B cell (primary cell): ENCODE measurements around the gene CAB39L. TPM values are rescaled to one million over a fixed set of nuclear protein-coding genes. Genes with fewer than 3 reads are reported as not detected.
A peak's percentile ranks its signal among the peaks of the same experiment; 100 is the strongest.

ENCODE experiments used
- ATAC-seq: fragments of 200-7000 bp; cut with Tn5 transposase; one replicate; pipeline ENCODE4 v1.10.0; 2021; ENCODE audit warnings: low read depth, mild to moderate bottlenecking, moderate number of reproducible peaks, moderate library complexity
- CTCF ChIA-PET: fragments of 350-600 bp; sonication (Branson Sonifier 250); formaldehyde crosslinking; loops from one replicate; lab custom pipeline; 2021; ENCODE audit warnings: antibody characterized with exemption, inconsistent platforms; lab: Charles Lee
- POLR2A ChIA-PET: fragments of 350-600 bp; sonication (Branson Sonifier 250); formaldehyde crosslinking; loops from one replicate; lab custom pipeline; 2021; ENCODE audit warnings: antibody characterized with exemption; lab: Charles Lee
- DNase-seq: peaks from one replicate; pipeline ENCODE4 v3.0.0; 2013
- H2AFZ ChIP-seq: 2 replicates; pipeline ENCODE4 v1.6.1; 2012; ENCODE audit warnings: mild to moderate bottlenecking, low read depth, low read length; ENCODE audit not compliant: insufficient read depth, poor library complexity, severe bottlenecking
- H3K27ac ChIP-seq, 2 donors: 1 replicate in 1 of 2; 2 replicates in 1 of 2; pipeline ENCODE4 v1.5.1; 2012 to 2013; ENCODE audit warnings: low read length in 2 of 2, mild to moderate bottlenecking in 2 of 2, moderate library complexity in 1 of 2
- H3K27me3 ChIP-seq, 4 experiments: fragments of 200-600 bp in 1 of 4; sonication (generic) in 1 of 4; replicated peaks in 1 of 4; 1 replicate in 2 of 4; 2 replicates in 2 of 4; pipeline versions ENCODE4 v1.6.1 to v1.7.0; 2013 to 2016; ENCODE audit warnings: low read length in 3 of 4, mild to moderate bottlenecking in 2 of 4, mixed read lengths in 1 of 4, moderate library complexity in 1 of 4; ENCODE audit not compliant: insufficient read depth in 4 of 4, control insufficient read depth in 3 of 4; ENCODE audit errors: control extremely low read depth in 1 of 4
- H3K36me3 ChIP-seq, 2 experiments: replicated peaks in 1 of 2; 1 replicate in 1 of 2; 2 replicates in 1 of 2; pipeline versions ENCODE4 v1.6.1 to v1.7.1; 2013; ENCODE audit warnings: low read length in 1 of 2; ENCODE audit not compliant: insufficient read depth in 2 of 2, control insufficient read depth in 1 of 2; ENCODE audit errors: control extremely low read depth in 1 of 2, extremely low read depth in 1 of 2
- H3K4me1 ChIP-seq, 2 donors: fragments of 200-600 bp in 1 of 2; sonication (generic) in 1 of 2; 1 replicate in 1 of 2; 2 replicates in 1 of 2; pipeline versions ENCODE4 v1.5.1 to v1.6.1; 2013 to 2017; ENCODE audit warnings: low read length in 2 of 2; ENCODE audit not compliant: control insufficient read depth in 2 of 2, insufficient read depth in 2 of 2
- H3K4me2 ChIP-seq: replicated peaks from 2 replicates; pipeline ENCODE3; 2012; ENCODE audit warnings: mild to moderate bottlenecking, low read depth, low read length; ENCODE audit not compliant: poor library complexity, severe bottlenecking
- H3K4me3 ChIP-seq, 5 experiments: fragments of 200-600 bp in 1 of 5; sonication (generic) in 1 of 5; 1 replicate in 3 of 5; 2 replicates in 2 of 5; pipeline versions ENCODE4 v1.5.1 to v1.7.0; 2011 to 2016; ENCODE audit warnings: low read length in 4 of 5, mild to moderate bottlenecking in 4 of 5, low read depth in 2 of 5, control low read depth in 1 of 5, moderate library complexity in 1 of 5; ENCODE audit not compliant: insufficient read depth in 1 of 5; ENCODE audit errors: control extremely low read depth in 1 of 5, extremely low read depth in 1 of 5
- H3K79me2 ChIP-seq: fragments of 200-600 bp; sonication (generic); one replicate; pipeline ENCODE4 v1.6.0; 2016; ENCODE audit warnings: low read length; ENCODE audit not compliant: control insufficient read depth, insufficient read depth
- H3K9ac ChIP-seq: fragments of 200-600 bp; sonication (generic); 2 replicates; pipeline ENCODE4 v1.6.1; 2017; ENCODE audit warnings: mild to moderate bottlenecking, low read length, moderate library complexity
- H3K9me3 ChIP-seq, 3 donors: one replicate each; pipeline versions ENCODE4 v1.6.1 to v1.7.1; 2013; ENCODE audit warnings: low read length in 2 of 3; ENCODE audit not compliant: control insufficient read depth in 2 of 3, insufficient read depth in 1 of 3; ENCODE audit errors: control extremely low read depth in 1 of 3
- H4K20me1 ChIP-seq: 2 replicates; pipeline ENCODE4 v1.6.0; 2012; ENCODE audit warnings: mild to moderate bottlenecking, low read length; ENCODE audit not compliant: insufficient read depth, control insufficient read depth, poor library complexity, severe bottlenecking
- H3K27ac Mint-ChIP-seq: one replicate; pipeline ENCODE4 v1.8.0; 2021; ENCODE audit warnings: mixed read lengths
- H3K27me3 Mint-ChIP-seq: one replicate; pipeline ENCODE4 v1.8.0; 2021; ENCODE audit warnings: mixed read lengths
- H3K4me1 Mint-ChIP-seq: one replicate; pipeline ENCODE4 v1.8.0; 2021; ENCODE audit warnings: mixed read lengths
- H3K4me3 Mint-ChIP-seq: one replicate; pipeline ENCODE4 v1.8.0; 2021; ENCODE audit warnings: mixed read lengths
- H3K9me3 Mint-ChIP-seq: one replicate; pipeline ENCODE4 v1.8.0; 2022; ENCODE audit warnings: mixed read lengths; ENCODE audit not compliant: insufficient read depth
- CTCF ChIP-seq: fragments of 200-600 bp; IDR thresholded peaks from one replicate; pipeline ENCODE4 v1.8.0; 2022; ENCODE audit warnings: antibody characterized with exemption, mild to moderate bottlenecking
- EZH2 ChIP-seq: IDR thresholded peaks from 2 replicates; pipeline ENCODE4 v1.6.1; 2012; ENCODE audit warnings: borderline replicate concordance, low read depth, mild to moderate bottlenecking, moderate library complexity, low read length; ENCODE audit not compliant: insufficient read depth, poor library complexity, severe bottlenecking
- intact Hi-C: fragments of 100-400 bp; cut with micrococcal nuclease; formaldehyde crosslinking; loops from one replicate; pipeline ENCODE4 v1.10.0; 2022
- polyA plus RNA-seq: library from polyadenylated mRNA; depleted of rRNA; stranded (reverse); fragments of >200 nt; gene quantifications from 2 replicates; pipeline ENCODE4 v1.2.3, GENCODE V29; 2012
- total RNA-seq, 2 donors: library from RNA; stranded (reverse); fragments of 120-200 nt in 1 of 2; gene quantifications; 1 replicate in 1 of 2; 2 replicates in 1 of 2; pipeline versions ENCODE4 v1.2.3 to v1.2.4, GENCODE V29; 2013 to 2022

CAB39L gene
- total and polyA plus RNA-seq, 2 donors (not counting 1 experiment from before 2014, with no cell fraction given): 1.5 to 9.6 TPM

GRCh38 chr13:49446473-49446872, 2.6 kb upstream of the CAB39L start:
- Histone ChIP-seq H4K20me1 (no peaks in the 10 kb centered on the region), H3K4me1 (peaks cover 25 to 43% of the 10 kb centered on the region in 2 donors), H3K27ac (peak overlapping the region; percentile 97), H3K9me3 (no peaks in the 10 kb centered on the region), H3K27me3 (no peaks in the 10 kb centered on the region), H3K79me2 (peaks cover 51% of the 10 kb centered on the region), H3K4me2 (peak overlapping the region; percentile 36), H2AFZ (no peak overlapping the region), H3K36me3 (peaks cover 0 to 6% of the 10 kb centered on the region in 2 experiments), H3K9ac (no peak overlapping the region), H3K4me3 (no peak overlapping the region)
- H3K4me1 Mint-ChIP-seq: peaks cover 69% of the 10 kb centered on the region
- peak overlapping the region; percentile 82 for H3K27ac Mint-ChIP-seq
- H3K4me3 Mint-ChIP-seq: peak overlapping the region; percentile 61
- POLR2A ChIA-PET: interaction anchor here (4.4 kb wide), 1 partner anchor 50 kb away, joined by 42 read pairs; the partner anchor contains the start of gene PHF11
- no peaks in the 10 kb centered on the region for H3K27me3 Mint-ChIP-seq
- DNase-seq (no peak), ATAC-seq (no peak)
- TF ChIP-seq CTCF (no peak), EZH2 (no peak)
- intact Hi-C loops: no loop called here
- CTCF ChIA-PET: interaction anchor here (1.2 to 1.6 kb wide), 2 partner anchors 70 to 73 kb away, joined by 3 to 4 read pairs; no protein-coding TSS in a partner anchor
- H3K9me3 Mint-ChIP-seq: no peaks in the 10 kb centered on the region
